Measurements from ENCODE around the gene BCAS3. TPM values are rescaled to one million over a fixed set of nuclear protein-coding genes. Genes with fewer than 3 reads are reported as not detected.

Gene BCAS3
- total and polyA plus RNA-seq, 2 experiments from 2014 or later: 18.0 to 20.2 TPM

DNA sequence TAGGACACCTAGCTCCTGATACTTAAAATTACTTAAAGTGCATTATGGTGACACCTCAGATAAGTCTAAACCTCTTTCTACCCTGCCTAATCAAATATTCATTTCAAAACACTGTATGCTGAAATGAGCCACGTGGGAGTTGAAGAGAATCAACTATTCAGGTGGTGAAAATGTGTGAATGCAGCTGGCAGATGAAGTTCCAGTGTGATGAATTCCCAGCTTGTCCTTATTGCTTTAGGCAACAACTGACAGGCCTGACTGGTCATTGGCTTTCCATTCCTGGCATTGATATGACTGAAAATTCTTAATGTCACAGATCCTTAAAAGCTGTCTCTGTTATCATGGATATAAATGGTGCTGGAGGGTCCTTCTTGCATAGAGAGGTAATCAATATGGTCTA, 420.1 kb downstream of the BCAS3 start:
- Histone ChIP-seq H3K9me3 (ENCODE audit: low read depth) (no peaks in the 10 kb centered on the region), H3K9ac (no peak overlapping the region), H3K4me1 (ENCODE audit: insufficient read depth) (no peaks in the 10 kb centered on the region), H4K20me1 (ENCODE audit: insufficient read depth) (no peaks in the 10 kb centered on the region), H3K79me2 (ENCODE audit: insufficient read depth) (no peaks in the 10 kb centered on the region), H3K4me3 (no peak overlapping the region), H2AFZ (no peak overlapping the region), H3K36me3 (ENCODE audit: low read depth) (no peaks in the 10 kb centered on the region), H3K4me2 (ENCODE audit: unreplicated experiment) (no peak overlapping the region), H3K27ac (no peak overlapping the region), H3K9me2 (ENCODE audit: insufficient read depth) (no peaks in the 10 kb centered on the region), H3F3A (ENCODE audit: insufficient read depth) (no peaks in the 10 kb centered on the region), H3K27me3 (replicated peaks; ENCODE audit: insufficient read depth) (no peaks in the 10 kb centered on the region)
- in situ Hi-C loops (cut with MboI): no loop called here
- WGBS, 2 experiments (ENCODE audit: low coverage in 1 of 2, low lambda C conversion rate in 2 of 2, missing lambda C conversion rate in 2 of 2): 52 to 61% methylated on average over 1 of the region's 1 CpG
- TF ChIP-seq EZH2 (IDR thresholded peaks at IDR 0.05; ENCODE audit: insufficient read depth, poor library complexity, severe bottlenecking) (no peak), EZH2phosphoT487 (IDR thresholded peaks at IDR 0.05; ENCODE audit: insufficient read depth, low read depth) (no peak)
- no peak for DNase-seq

- 85 to 88% methylated on average over 4 of the region's 4 CpGs for WGBS, 2 experiments (ENCODE audit: low coverage in 1 of 2, low lambda C conversion rate in 2 of 2, missing lambda C conversion rate in 2 of 2)
- H3K4me2 ChIP-seq (ENCODE audit: unreplicated experiment): no peak overlapping the region
- H3K27me3 ChIP-seq (replicated peaks; ENCODE audit: insufficient read depth): no peaks in the 10 kb centered on the region
- no peaks in the 10 kb centered on the region for H3F3A ChIP-seq (ENCODE audit: insufficient read depth)
- in situ Hi-C loops (cut with MboI): no loop called here
- no peaks in the 10 kb centered on the region for H3K9me2 ChIP-seq (ENCODE audit: insufficient read depth)
- no peaks in the 10 kb centered on the region for H4K20me1 ChIP-seq (ENCODE audit: insufficient read depth)
- H2AFZ ChIP-seq: no peak overlapping the region
- no peaks in the 10 kb centered on the region for H3K4me1 ChIP-seq (ENCODE audit: insufficient read depth)
- no peak overlapping the region for H3K9ac ChIP-seq
- no peak overlapping the region for H3K4me3 ChIP-seq
- DNase-seq: no peak
- no peak overlapping the region for H3K27ac ChIP-seq
- no peaks in the 10 kb centered on the region for H3K36me3 ChIP-seq (ENCODE audit: low read depth)
- TF ChIP-seq EZH2 (IDR thresholded peaks at IDR 0.05; ENCODE audit: insufficient read depth, poor library complexity, severe bottlenecking) (no peak), EZH2phosphoT487 (IDR thresholded peaks at IDR 0.05; ENCODE audit: insufficient read depth, low read depth) (no peak)
- H3K9me3 ChIP-seq (ENCODE audit: low read depth): no peaks in the 10 kb centered on the region
- no peaks in the 10 kb centered on the region for H3K79me2 ChIP-seq (ENCODE audit: insufficient read depth)
Observed at GRCh38 chr17:61106354-61106753, 428.7 kb downstream of the BCAS3 start.

GRCh38 chr17:61116577-61116976, 438.9 kb downstream of the BCAS3 start:
- no peaks in the 10 kb centered on the region for H3K79me2 ChIP-seq (ENCODE audit: insufficient read depth)
- TF ChIP-seq EZH2phosphoT487 (IDR thresholded peaks at IDR 0.05; ENCODE audit: insufficient read depth, low read depth) (no peak), EZH2 (IDR thresholded peaks at IDR 0.05; ENCODE audit: insufficient read depth, poor library complexity, severe bottlenecking) (no peak)
- no peaks in the 10 kb centered on the region for H3K9me2 ChIP-seq (ENCODE audit: insufficient read depth)
- no peaks in the 10 kb centered on the region for H3K9me3 ChIP-seq (ENCODE audit: low read depth)
- 59 to 63% methylated on average over 1 of the region's 1 CpG for WGBS, 2 experiments (ENCODE audit: low coverage in 1 of 2, low lambda C conversion rate in 2 of 2, missing lambda C conversion rate in 2 of 2)
- H3F3A ChIP-seq (ENCODE audit: insufficient read depth): no peaks in the 10 kb centered on the region
- no peak overlapping the region for H2AFZ ChIP-seq
- H3K4me2 ChIP-seq (ENCODE audit: unreplicated experiment): no peak overlapping the region
- in situ Hi-C loops (cut with MboI): no loop called here
- no peak overlapping the region for H3K4me3 ChIP-seq
- H4K20me1 ChIP-seq (ENCODE audit: insufficient read depth): no peaks in the 10 kb centered on the region
- H3K9ac ChIP-seq: no peak overlapping the region
- DNase-seq: no peak
- no peaks in the 10 kb centered on the region for H3K36me3 ChIP-seq (ENCODE audit: low read depth)
- no peaks in the 10 kb centered on the region for H3K4me1 ChIP-seq (ENCODE audit: insufficient read depth)
- H3K27me3 ChIP-seq (replicated peaks; ENCODE audit: insufficient read depth): no peaks in the 10 kb centered on the region
- no peak overlapping the region for H3K27ac ChIP-seq

DNA sequence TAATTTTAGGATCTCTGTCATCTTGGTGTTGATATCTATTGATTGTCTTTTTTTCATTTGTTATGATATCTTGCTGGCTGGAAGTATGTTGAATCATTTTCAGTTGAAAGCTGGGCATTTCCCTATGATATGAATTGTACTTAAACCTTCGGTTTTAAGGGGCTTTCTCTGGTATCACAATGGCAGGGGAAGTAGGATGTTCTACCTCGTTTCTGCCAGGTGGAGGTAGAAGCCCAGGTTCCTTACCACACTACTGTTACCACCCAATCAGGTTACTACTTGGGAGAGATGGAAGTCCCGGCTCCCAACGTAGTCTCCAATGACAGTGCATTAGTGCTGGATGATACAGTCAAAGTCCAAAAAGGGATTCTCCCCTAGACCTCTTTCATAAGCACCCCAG, 440.3 kb downstream of the BCAS3 start:
- WGBS, 2 experiments (ENCODE audit: low coverage in 1 of 2, low lambda C conversion rate in 2 of 2, missing lambda C conversion rate in 2 of 2): 75 to 78% methylated on average over 4 of the region's 4 CpGs
- Histone ChIP-seq H3K27ac (no peak overlapping the region), H3K9me2 (ENCODE audit: insufficient read depth) (no peaks in the 10 kb centered on the region), H3K4me1 (ENCODE audit: insufficient read depth) (no peaks in the 10 kb centered on the region), H3K27me3 (replicated peaks; ENCODE audit: insufficient read depth) (no peaks in the 10 kb centered on the region), H3K36me3 (ENCODE audit: low read depth) (no peaks in the 10 kb centered on the region), H3K9me3 (ENCODE audit: low read depth) (no peaks in the 10 kb centered on the region), H3K79me2 (ENCODE audit: insufficient read depth) (no peaks in the 10 kb centered on the region), H2AFZ (no peak overlapping the region), H3K4me2 (ENCODE audit: unreplicated experiment) (no peak overlapping the region), H3F3A (ENCODE audit: insufficient read depth) (no peaks in the 10 kb centered on the region), H3K4me3 (no peak overlapping the region), H3K9ac (no peak overlapping the region), H4K20me1 (ENCODE audit: insufficient read depth) (no peaks in the 10 kb centered on the region)
- no peak for DNase-seq
- in situ Hi-C loops (cut with MboI): no loop called here
- no peak for TF ChIP-seq EZH2 (IDR thresholded peaks at IDR 0.05; ENCODE audit: insufficient read depth, poor library complexity, severe bottlenecking)
- no peak for TF ChIP-seq EZH2phosphoT487 (IDR thresholded peaks at IDR 0.05; ENCODE audit: insufficient read depth, low read depth)

DNA sequence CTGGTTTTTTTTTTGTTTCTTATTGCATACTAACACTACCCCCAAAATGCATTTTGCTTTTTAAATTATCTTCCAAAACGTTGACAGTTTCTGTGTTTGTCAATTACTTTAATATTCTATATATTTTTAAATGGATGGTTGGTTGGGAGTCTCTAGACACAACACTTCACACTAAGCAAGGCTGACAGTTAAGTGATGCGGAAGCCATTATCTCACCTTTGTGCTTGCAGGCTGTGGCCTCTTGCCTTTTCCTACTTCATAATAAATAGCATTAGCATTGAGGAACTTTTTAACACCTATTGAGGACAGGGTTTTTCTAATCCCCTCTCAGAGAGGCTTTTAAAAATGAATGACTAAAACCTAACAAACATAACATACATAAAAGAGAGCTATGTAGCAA, 441.2 kb downstream of the BCAS3 start:
- H2AFZ ChIP-seq: no peak overlapping the region
- no peak overlapping the region for H3K9ac ChIP-seq
- H3F3A ChIP-seq (ENCODE audit: insufficient read depth): no peaks in the 10 kb centered on the region
- H3K9me3 ChIP-seq (ENCODE audit: low read depth): no peaks in the 10 kb centered on the region
- in situ Hi-C loops (cut with MboI): no loop called here
- no peak for TF ChIP-seq EZH2 (IDR thresholded peaks at IDR 0.05; ENCODE audit: insufficient read depth, poor library complexity, severe bottlenecking)
- TF ChIP-seq EZH2phosphoT487 (IDR thresholded peaks at IDR 0.05; ENCODE audit: insufficient read depth, low read depth): no peak
- H3K79me2 ChIP-seq (ENCODE audit: insufficient read depth): no peaks in the 10 kb centered on the region
- no peak for DNase-seq
- H3K4me2 ChIP-seq (ENCODE audit: unreplicated experiment): no peak overlapping the region
- 50 to 52% methylated on average over 2 of the region's 2 CpGs for WGBS, 2 experiments (ENCODE audit: low coverage in 1 of 2, low lambda C conversion rate in 2 of 2, missing lambda C conversion rate in 2 of 2)
- H3K4me3 ChIP-seq: no peak overlapping the region
- H3K4me1 ChIP-seq (ENCODE audit: insufficient read depth): no peaks in the 10 kb centered on the region
- H3K9me2 ChIP-seq (ENCODE audit: insufficient read depth): no peaks in the 10 kb centered on the region
- no peaks in the 10 kb centered on the region for H4K20me1 ChIP-seq (ENCODE audit: insufficient read depth)
- H3K27ac ChIP-seq: no peak overlapping the region
- H3K36me3 ChIP-seq (ENCODE audit: low read depth): no peaks in the 10 kb centered on the region
- no peaks in the 10 kb centered on the region for H3K27me3 ChIP-seq (replicated peaks; ENCODE audit: insufficient read depth)
